ENCODE measurements around the gene PDE11A.

- TF ChIP-seq POLR2A (IDR thresholded peaks at IDR 0.05; ENCODE audit: low read length): no peak
- TF ChIP-seq GATA1 (IDR thresholded peaks at IDR 0.05; ENCODE audit: low read depth, low read length): no peak
Observed at GRCh38 chr2:177673602-177674595, 398.7 kb downstream of the PDE11A start.
